ENCODE measurements around the gene MBP.
"Not testable (repeated sequence)": the region's sequence is repeated elsewhere in the genome, so short reads cannot be mapped to it uniquely, and the experiment has no call there.

The MBP gene

DNA sequence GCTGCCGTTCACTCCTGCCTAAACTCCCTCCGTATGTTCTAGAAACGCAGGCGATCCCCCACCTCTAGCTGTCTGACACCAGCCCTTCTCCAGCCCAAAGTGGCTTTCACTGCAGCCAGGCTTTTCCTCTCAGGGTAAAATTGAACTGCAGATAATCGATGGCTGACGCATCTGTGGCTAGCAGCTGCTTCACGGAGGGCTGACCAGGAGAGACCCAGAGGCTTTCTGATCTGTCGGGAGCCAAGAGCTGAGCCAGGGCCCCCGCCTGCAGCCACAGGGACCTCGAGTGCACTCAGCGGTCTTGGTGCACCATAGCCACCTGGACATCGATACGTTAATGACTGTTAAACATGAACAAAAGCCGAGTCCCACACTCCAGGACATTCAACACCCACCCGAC is 107.5 kb downstream of the MBP start:
- Histone ChIP-seq H3K4me3 (ENCODE audit: insufficient read depth, low read depth, low read length) (no peak overlapping the region), H3K27me3 (ENCODE audit: control insufficient read depth, insufficient read depth, low read length, poor library complexity, severe bottlenecking) (no peaks in the 10 kb centered on the region), H3K9me3 (ENCODE audit: control insufficient read depth, low read length) (no peaks in the 10 kb centered on the region), H3K36me3 (ENCODE audit: control insufficient read depth, insufficient read depth, low read length) (no peaks in the 10 kb centered on the region), H3K27ac (ENCODE audit: insufficient read depth, low read depth, low read length, poor library complexity, severe bottlenecking) (no peak overlapping the region), H3K4me1 (ENCODE audit: control insufficient read depth, insufficient read depth, low read length) (peaks cover 5% of the 10 kb centered on the region)
- WGBS, 2 experiments: 92 to 93% methylated on average over 15 of the region's 15 CpGs

DNA sequence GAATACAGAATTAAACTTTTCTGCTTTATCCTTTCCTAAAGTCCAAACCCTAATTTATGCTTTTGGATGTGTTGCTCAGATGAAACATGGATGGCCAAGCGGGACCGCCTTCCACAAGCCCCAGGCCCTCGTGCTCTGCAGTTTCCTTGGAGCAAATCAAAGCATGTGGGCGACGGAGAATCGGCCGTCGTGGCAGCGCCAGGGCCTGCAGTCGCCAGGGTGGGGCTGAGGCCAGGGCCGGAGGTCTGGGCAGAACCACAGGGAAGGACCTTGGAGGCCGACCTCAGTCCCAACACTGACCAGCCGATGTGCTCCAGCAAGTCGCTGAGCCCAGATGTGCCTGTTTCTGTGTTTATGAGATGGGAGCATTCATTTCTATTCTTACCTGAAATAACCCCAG is 108.1 kb downstream of the MBP start:
- WGBS, 2 experiments: 96% methylated on average over 14 of the region's 14 CpGs
- no peaks in the 10 kb centered on the region for H3K36me3 ChIP-seq (ENCODE audit: control insufficient read depth, insufficient read depth, low read length)

DNA sequence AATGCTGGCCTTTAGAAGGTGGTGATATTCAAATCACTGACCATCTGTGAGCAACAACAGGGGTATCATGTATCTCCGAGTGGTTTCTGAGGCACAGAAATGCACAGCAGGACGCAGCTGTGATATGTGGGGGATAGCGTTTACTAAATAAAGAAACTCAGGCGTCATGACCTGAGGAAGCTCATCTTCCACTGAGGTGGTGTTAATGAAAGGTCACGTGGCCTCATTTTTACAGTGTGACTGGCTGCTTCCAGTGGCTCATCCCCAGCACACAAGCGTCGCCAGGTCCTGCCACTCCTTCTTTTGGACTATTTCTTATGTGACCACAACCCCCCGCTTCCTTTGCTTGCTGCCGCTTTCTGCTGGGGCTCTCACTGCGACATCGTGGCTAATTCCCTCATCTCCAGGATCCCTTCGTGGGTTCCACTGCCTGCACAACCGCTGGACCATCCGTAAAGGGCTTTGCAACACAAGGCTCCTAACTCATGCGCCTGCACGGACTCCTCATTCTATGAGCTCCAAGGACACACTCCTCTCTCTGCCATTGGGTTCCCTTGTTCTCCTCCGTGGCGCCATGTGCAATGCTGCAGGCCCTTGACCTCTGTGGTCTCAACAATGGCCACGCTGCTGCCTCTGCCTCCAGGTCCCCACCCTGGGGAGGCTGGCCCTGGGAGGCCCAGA is 109.3 kb downstream of the MBP start:
- no peak overlapping the region for H3K4me3 ChIP-seq (ENCODE audit: insufficient read depth, low read depth, low read length)
- 82 to 84% methylated on average over 19 of the region's 19 CpGs for WGBS, 2 experiments
- no peaks in the 10 kb centered on the region for H3K27me3 ChIP-seq (ENCODE audit: control insufficient read depth, insufficient read depth, low read length, poor library complexity, severe bottlenecking)

More for the DNA sequence above, 108.1 kb downstream of the MBP start:
- Histone ChIP-seq H3K4me3 (ENCODE audit: insufficient read depth, low read depth, low read length) (no peak overlapping the region), H3K27me3 (ENCODE audit: control insufficient read depth, insufficient read depth, low read length, poor library complexity, severe bottlenecking) (no peaks in the 10 kb centered on the region), H3K27ac (ENCODE audit: insufficient read depth, low read depth, low read length, poor library complexity, severe bottlenecking) (no peak overlapping the region), H3K4me1 (ENCODE audit: control insufficient read depth, insufficient read depth, low read length) (peaks cover 5% of the 10 kb centered on the region), H3K9me3 (ENCODE audit: control insufficient read depth, low read length) (no peaks in the 10 kb centered on the region)

DNA sequence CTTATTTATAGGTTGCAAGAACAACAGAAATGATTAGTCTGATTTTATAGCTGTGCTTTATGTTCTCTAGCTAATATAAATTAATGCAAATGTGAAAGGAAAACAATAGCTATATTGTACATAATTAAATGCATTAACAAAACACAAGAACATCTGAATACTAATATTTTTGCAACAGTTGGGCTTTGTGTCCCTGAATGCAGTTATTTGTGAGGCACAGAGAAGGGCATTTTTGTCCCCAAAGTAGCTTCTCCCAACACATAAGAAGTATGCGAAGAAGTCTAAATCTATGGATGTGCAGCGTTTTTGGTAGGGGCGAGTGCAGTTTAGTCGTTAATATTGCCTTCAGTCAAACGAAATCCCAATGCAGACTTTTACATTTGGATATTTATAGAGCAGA is 110.0 kb downstream of the MBP start:
- Histone ChIP-seq H3K4me3 (ENCODE audit: insufficient read depth, low read depth, low read length) (no peak overlapping the region), H3K27me3 (ENCODE audit: control insufficient read depth, insufficient read depth, low read length, poor library complexity, severe bottlenecking) (no peaks in the 10 kb centered on the region), H3K27ac (ENCODE audit: insufficient read depth, low read depth, low read length, poor library complexity, severe bottlenecking) (no peak overlapping the region), H3K9me3 (ENCODE audit: control insufficient read depth, low read length) (no peaks in the 10 kb centered on the region), H3K36me3 (ENCODE audit: control insufficient read depth, insufficient read depth, low read length) (no peaks in the 10 kb centered on the region), H3K4me1 (ENCODE audit: control insufficient read depth, insufficient read depth, low read length) (peaks cover 5% of the 10 kb centered on the region)
- 94 to 96% methylated on average over 5 of the region's 5 CpGs for WGBS, 2 experiments

More for the DNA sequence above, 109.3 kb downstream of the MBP start:
- Histone ChIP-seq H3K4me1 (ENCODE audit: control insufficient read depth, insufficient read depth, low read length) (peaks cover 5% of the 10 kb centered on the region), H3K9me3 (ENCODE audit: control insufficient read depth, low read length) (no peaks in the 10 kb centered on the region), H3K36me3 (ENCODE audit: control insufficient read depth, insufficient read depth, low read length) (no peaks in the 10 kb centered on the region), H3K27ac (ENCODE audit: insufficient read depth, low read depth, low read length, poor library complexity, severe bottlenecking) (no peak overlapping the region)

DNA sequence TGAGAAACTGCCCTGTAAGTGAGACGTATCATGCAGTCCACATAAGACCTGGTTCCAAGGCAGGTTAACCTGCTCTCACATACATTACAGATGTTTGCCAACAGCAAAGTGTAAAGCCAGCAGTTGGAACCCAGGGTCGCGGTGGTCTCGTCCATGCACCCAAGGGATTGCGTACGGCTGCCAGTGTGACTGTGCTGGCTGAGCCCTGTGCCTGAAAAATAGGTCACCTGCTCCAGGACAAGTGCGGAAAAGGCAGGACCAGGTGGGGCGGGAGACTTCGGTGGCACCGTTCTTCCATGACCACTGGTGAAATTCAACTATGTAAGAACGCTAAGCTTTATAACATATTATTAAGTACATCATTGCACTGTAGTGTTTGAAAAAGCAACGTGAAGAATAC is 110.5 kb downstream of the MBP start:
- WGBS, 2 experiments: 94 to 98% methylated on average over 12 of the region's 12 CpGs
- peaks cover 5% of the 10 kb centered on the region for H3K4me1 ChIP-seq (ENCODE audit: control insufficient read depth, insufficient read depth, low read length)
- no peaks in the 10 kb centered on the region for H3K9me3 ChIP-seq (ENCODE audit: control insufficient read depth, low read length)
- H3K27ac ChIP-seq (ENCODE audit: insufficient read depth, low read depth, low read length, poor library complexity, severe bottlenecking): no peak overlapping the region
- H3K36me3 ChIP-seq (ENCODE audit: control insufficient read depth, insufficient read depth, low read length): no peaks in the 10 kb centered on the region
- H3K4me3 ChIP-seq (ENCODE audit: insufficient read depth, low read depth, low read length): no peak overlapping the region
- no peaks in the 10 kb centered on the region for H3K27me3 ChIP-seq (ENCODE audit: control insufficient read depth, insufficient read depth, low read length, poor library complexity, severe bottlenecking)

DNA sequence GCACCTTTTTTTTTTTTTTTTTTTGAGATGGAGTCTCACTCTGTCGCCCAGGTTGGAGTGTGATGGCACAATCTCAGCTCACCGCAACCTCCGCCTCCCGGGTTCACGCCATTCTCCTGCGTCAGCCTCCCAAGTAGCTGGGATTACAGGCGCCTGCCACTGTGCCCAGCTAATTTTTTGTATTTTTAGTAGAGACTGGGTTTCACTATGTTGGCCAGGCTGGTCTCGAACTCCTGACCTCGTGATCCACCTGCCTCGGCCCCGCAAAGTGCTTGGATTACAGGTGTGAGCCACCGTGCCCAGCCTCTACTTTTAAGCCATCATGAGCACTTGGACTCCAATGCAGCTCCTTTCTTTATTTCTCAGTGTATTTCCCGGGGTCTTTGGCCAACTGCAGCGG is 111.1 kb downstream of the MBP start:
- H3K27ac ChIP-seq (ENCODE audit: insufficient read depth, low read depth, low read length, poor library complexity, severe bottlenecking); H3K9me3 ChIP-seq (ENCODE audit: control insufficient read depth, low read length); H3K4me1 ChIP-seq (ENCODE audit: control insufficient read depth, insufficient read depth, low read length); H3K27me3 ChIP-seq (ENCODE audit: control insufficient read depth, insufficient read depth, low read length, poor library complexity, severe bottlenecking); H3K36me3 ChIP-seq (ENCODE audit: control insufficient read depth, insufficient read depth, low read length); H3K4me3 ChIP-seq (ENCODE audit: insufficient read depth, low read depth, low read length): not testable (repeated sequence)
- 91 to 92% methylated on average over 14 of the region's 14 CpGs for WGBS, 2 experiments

DNA sequence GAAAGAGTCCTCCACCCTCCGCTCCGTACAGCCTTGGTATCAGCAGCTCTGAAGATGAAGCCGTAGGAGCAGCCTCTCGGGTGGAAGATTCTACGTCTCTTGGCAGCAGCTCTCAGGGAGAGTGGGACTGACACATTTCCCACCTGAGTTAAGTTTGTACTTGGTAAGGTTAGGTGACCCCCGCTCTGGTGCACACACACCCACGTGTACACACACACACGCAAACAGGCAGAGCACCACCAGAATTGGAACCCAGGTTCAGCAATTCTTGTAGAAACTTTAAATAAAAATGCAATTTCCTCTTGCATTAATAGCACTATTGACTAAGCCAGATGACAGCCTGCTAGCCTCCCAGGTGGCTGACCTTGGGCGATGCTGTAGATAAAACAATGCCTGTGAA is 111.5 kb downstream of the MBP start:
- Histone ChIP-seq H3K27ac (ENCODE audit: insufficient read depth, low read depth, low read length, poor library complexity, severe bottlenecking) (no peak overlapping the region), H3K36me3 (ENCODE audit: control insufficient read depth, insufficient read depth, low read length) (no peaks in the 10 kb centered on the region), H3K4me1 (ENCODE audit: control insufficient read depth, insufficient read depth, low read length) (peaks cover 5% of the 10 kb centered on the region), H3K27me3 (ENCODE audit: control insufficient read depth, insufficient read depth, low read length, poor library complexity, severe bottlenecking) (no peaks in the 10 kb centered on the region), H3K4me3 (ENCODE audit: insufficient read depth, low read depth, low read length) (no peak overlapping the region), H3K9me3 (ENCODE audit: control insufficient read depth, low read length) (no peaks in the 10 kb centered on the region)
- WGBS, 2 experiments: 95% methylated on average over 9 of the region's 9 CpGs

DNA sequence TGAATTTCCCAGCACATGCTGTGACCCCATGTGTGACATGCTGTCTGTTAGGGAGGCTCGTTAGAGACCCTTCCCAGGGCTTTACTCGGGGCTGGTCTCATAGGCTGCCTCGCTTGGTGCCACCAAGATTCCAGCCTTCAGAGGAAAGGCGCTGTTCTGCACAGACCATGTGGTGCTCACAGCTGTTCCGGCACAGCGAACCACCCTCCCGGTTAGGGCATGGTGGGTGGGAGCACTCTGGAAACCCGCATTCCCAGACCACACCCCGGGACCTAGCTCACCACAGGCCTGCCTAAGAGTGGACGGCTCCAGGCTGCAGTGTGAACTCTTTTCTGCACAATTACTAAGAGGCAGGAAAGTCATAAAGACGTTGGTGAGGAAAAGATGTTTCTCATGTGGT is 112.0 kb downstream of the MBP start:
- WGBS, 2 experiments: 90 to 91% methylated on average over 11 of the region's 11 CpGs
- H3K4me3 ChIP-seq (ENCODE audit: insufficient read depth, low read depth, low read length): no peak overlapping the region

DNA sequence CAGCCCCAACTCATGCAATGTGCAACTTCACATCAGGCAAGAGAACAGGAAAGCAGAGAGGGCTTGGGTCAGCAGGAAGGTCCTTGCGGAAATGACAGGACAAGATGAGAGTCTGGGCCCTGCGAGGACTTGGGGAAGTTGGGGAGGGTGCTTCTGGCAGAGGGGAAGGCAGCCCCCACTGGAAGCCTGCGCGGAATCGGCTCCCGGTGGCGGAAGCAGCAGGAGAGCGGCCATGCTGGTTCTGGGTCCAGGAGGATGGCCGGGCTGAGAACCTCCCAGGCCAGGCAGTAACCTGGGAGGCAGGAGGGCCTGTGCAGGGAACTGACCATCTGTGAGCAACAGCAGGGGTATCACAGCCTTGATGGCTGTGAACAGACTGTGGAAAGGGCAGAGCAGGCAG is 112.9 kb downstream of the MBP start:
- H3K4me1 ChIP-seq (ENCODE audit: control insufficient read depth, insufficient read depth, low read length): peaks cover 5% of the 10 kb centered on the region
- no peak overlapping the region for H3K4me3 ChIP-seq (ENCODE audit: insufficient read depth, low read depth, low read length)
- H3K27ac ChIP-seq (ENCODE audit: insufficient read depth, low read depth, low read length, poor library complexity, severe bottlenecking): no peak overlapping the region
- H3K27me3 ChIP-seq (ENCODE audit: control insufficient read depth, insufficient read depth, low read length, poor library complexity, severe bottlenecking): no peaks in the 10 kb centered on the region
- 93 to 95% methylated on average over 9 of the region's 9 CpGs for WGBS, 2 experiments
- H3K36me3 ChIP-seq (ENCODE audit: control insufficient read depth, insufficient read depth, low read length): no peaks in the 10 kb centered on the region
- no peaks in the 10 kb centered on the region for H3K9me3 ChIP-seq (ENCODE audit: control insufficient read depth, low read length)

More for the DNA sequence above, 112.0 kb downstream of the MBP start:
- H3K36me3 ChIP-seq (ENCODE audit: control insufficient read depth, insufficient read depth, low read length): no peaks in the 10 kb centered on the region
- peaks cover 5% of the 10 kb centered on the region for H3K4me1 ChIP-seq (ENCODE audit: control insufficient read depth, insufficient read depth, low read length)
- no peaks in the 10 kb centered on the region for H3K9me3 ChIP-seq (ENCODE audit: control insufficient read depth, low read length)
- H3K27ac ChIP-seq (ENCODE audit: insufficient read depth, low read depth, low read length, poor library complexity, severe bottlenecking): no peak overlapping the region
- H3K27me3 ChIP-seq (ENCODE audit: control insufficient read depth, insufficient read depth, low read length, poor library complexity, severe bottlenecking): no peaks in the 10 kb centered on the region

DNA sequence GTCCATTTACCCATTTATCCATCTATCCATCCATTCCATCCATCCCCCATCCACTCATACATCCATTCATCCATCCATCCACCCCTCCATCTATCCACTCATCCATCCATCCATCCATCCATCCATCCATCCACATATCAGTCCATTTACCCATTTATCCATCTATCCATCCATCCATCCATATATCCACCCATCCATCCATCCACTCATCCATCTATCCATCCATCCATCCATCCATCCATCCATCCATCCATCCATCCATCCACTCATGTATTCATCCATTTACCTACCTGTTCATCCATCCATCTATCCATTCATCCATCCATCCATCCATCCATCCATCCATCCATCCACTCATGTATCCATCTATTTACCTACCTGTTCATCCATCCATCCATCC is 113.9 kb downstream of the MBP start:
- not testable (repeated sequence) for H3K4me3 ChIP-seq (ENCODE audit: insufficient read depth, low read depth, low read length); H3K27ac ChIP-seq (ENCODE audit: insufficient read depth, low read depth, low read length, poor library complexity, severe bottlenecking); H3K9me3 ChIP-seq (ENCODE audit: control insufficient read depth, low read length); H3K4me1 ChIP-seq (ENCODE audit: control insufficient read depth, insufficient read depth, low read length); H3K36me3 ChIP-seq (ENCODE audit: control insufficient read depth, insufficient read depth, low read length); H3K27me3 ChIP-seq (ENCODE audit: control insufficient read depth, insufficient read depth, low read length, poor library complexity, severe bottlenecking)

DNA sequence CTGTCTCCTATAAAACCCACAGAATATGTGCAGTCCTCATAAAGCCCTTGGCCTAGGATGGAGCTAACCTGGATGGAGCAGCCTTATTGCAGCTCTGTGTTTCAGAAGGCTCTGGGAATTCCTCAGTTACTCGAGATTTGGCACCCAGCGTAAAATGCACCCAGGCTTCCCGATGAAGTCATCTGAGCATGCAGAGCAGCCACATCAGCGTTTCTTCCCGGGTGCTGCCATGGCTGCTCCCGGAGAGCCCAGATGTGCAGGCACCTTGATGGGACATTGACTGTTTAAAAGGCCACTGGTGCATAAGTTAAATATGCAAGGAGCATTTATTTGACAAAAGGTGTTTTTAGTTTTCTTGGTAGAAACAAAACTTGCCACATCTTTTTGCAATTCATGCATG is 115.2 kb downstream of the MBP start:
- Histone ChIP-seq H3K4me3 (ENCODE audit: insufficient read depth, low read depth, low read length) (no peak overlapping the region), H3K27ac (ENCODE audit: insufficient read depth, low read depth, low read length, poor library complexity, severe bottlenecking) (no peak overlapping the region), H3K4me1 (ENCODE audit: control insufficient read depth, insufficient read depth, low read length) (no peaks in the 10 kb centered on the region), H3K9me3 (ENCODE audit: control insufficient read depth, low read length) (no peaks in the 10 kb centered on the region), H3K27me3 (ENCODE audit: control insufficient read depth, insufficient read depth, low read length, poor library complexity, severe bottlenecking) (no peaks in the 10 kb centered on the region), H3K36me3 (ENCODE audit: control insufficient read depth, insufficient read depth, low read length) (no peaks in the 10 kb centered on the region)
- 93 to 94% methylated on average over 6 of the region's 6 CpGs for WGBS, 2 experiments
